BE2C (cell line): ENCODE data around the gene ZMAT5.

Source experiments
- DNase-seq: peaks from one replicate; pipeline ENCODE4 v3.0.0-alpha.2; 2020
- H3K27me3 ChIP-seq: fragments of 250-450 bp; sonication (Bioruptor Pico); 2 replicates; pipeline ENCODE4 v1.5.1; 2020; ENCODE audit warnings: mild to moderate bottlenecking
- H3K36me3 ChIP-seq: fragments of 250-450 bp; sonication (Bioruptor Pico); 2 replicates; pipeline ENCODE4 v1.5.1; 2020; ENCODE audit warnings: mild to moderate bottlenecking
- H3K4me1 ChIP-seq: fragments of 250-450 bp; sonication (Bioruptor Pico); 2 replicates; pipeline ENCODE4 v1.5.1; 2020
- H3K4me3 ChIP-seq: 2 replicates; pipeline ENCODE4 v1.5.1; 2011; ENCODE audit warnings: low read depth, low read length
- H3K9me3 ChIP-seq: fragments of 250-450 bp; sonication (Bioruptor Pico); 2 replicates; pipeline ENCODE4 v1.5.1; 2020
- TF ChIP-seq, protein P1 (sequence below): IDR thresholded peaks from 2 replicates; pipeline ENCODE4 v1.5.1; 2012; ENCODE audit warnings: mild to moderate bottlenecking, low read depth, low read length

Gene ZMAT5

DNA sequence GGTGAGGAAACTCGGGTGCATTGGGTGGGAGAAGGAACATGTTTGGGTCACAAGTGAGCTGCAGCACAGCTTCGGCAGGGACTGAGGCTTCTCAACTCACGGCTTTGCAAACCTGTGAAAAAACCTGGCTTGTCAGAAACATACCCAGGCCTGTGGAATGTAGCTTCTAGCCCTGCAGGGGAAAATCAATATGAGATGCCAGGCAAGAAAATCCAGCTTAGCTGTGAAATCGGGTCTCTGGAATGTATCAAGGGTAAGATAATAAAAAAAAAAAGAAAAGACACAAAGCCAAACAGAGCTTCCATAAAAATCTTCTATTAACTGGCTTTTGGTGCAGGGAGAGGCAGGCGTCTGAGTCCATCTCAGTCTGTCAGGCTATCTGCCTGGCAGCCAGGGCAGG lies 28.9 kb upstream of the ZMAT5 start:
- Histone ChIP-seq H3K4me3 (no peak overlapping the region), H3K4me1 (peaks cover 16% of the 10 kb centered on the region), H3K9me3 (no peaks in the 10 kb centered on the region), H3K27me3 (no peaks in the 10 kb centered on the region), H3K36me3 (peaks cover 50% of the 10 kb centered on the region)
- DNase-seq = no peak
- TF ChIP-seq, protein P1, sequence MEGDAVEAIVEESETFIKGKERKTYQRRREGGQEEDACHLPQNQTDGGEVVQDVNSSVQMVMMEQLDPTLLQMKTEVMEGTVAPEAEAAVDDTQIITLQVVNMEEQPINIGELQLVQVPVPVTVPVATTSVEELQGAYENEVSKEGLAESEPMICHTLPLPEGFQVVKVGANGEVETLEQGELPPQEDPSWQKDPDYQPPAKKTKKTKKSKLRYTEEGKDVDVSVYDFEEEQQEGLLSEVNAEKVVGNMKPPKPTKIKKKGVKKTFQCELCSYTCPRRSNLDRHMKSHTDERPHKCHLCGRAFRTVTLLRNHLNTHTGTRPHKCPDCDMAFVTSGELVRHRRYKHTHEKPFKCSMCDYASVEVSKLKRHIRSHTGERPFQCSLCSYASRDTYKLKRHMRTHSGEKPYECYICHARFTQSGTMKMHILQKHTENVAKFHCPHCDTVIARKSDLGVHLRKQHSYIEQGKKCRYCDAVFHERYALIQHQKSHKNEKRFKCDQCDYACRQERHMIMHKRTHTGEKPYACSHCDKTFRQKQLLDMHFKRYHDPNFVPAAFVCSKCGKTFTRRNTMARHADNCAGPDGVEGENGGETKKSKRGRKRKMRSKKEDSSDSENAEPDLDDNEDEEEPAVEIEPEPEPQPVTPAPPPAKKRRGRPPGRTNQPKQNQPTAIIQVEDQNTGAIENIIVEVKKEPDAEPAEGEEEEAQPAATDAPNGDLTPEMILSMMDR = no peak

DNA sequence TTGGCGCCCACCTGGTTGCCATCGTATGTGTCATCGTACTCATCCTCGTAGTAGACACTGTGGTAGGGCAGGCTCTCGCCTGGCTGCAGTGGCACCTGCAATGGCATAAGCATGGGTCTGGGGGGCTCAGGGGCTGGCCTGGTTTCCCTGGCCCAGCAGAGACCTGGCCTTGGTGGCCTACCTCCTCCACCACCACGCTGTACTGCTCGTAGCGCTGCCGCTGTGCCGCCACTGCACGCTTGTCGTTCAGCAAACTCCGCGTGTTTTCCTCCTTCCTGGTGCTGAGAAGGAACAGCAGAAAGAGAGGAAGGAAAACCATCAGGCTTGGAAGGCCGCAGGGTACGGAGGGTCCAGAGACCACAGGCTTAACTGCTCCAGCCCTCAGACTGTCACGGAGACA lies 26.6 kb upstream of the ZMAT5 start:
- peaks cover 2% of the 10 kb centered on the region; the same call in 1 of the 2 replicates for H3K4me1 ChIP-seq
- no peaks in the 10 kb centered on the region for H3K27me3 ChIP-seq
- TF ChIP-seq, protein P1 = no peak
- H3K4me3 ChIP-seq = no peak overlapping the region
- no peaks in the 10 kb centered on the region for H3K9me3 ChIP-seq
- DNase-seq = no peak
- peaks cover 50% of the 10 kb centered on the region for H3K36me3 ChIP-seq

DNA sequence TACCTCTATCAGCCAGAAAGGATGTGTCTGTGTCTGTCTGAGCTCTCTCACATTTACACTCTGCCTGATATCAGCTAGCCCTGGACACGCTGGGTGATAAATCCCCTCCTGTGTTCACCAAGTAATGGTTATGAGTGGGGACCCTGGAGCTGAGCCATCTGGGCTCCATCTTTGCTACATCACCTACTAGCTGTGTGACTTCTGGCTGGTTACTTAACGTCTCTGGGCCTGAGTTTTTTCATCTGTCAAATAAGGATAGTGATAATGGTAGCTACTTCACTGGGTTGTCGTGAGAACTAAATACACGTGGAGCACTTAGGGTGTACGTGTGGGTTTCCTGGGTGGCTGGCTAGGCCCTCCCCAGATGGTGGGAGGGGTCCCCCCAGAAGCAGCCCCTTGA lies 23.3 kb upstream of the ZMAT5 start:
- no peaks in the 10 kb centered on the region for H3K27me3 ChIP-seq
- TF ChIP-seq, protein P1 = no peak
- no peaks in the 10 kb centered on the region for H3K9me3 ChIP-seq
- DNase-seq = no peak
- no peak overlapping the region for H3K4me3 ChIP-seq
- H3K36me3 ChIP-seq = peaks cover 45% of the 10 kb centered on the region
- H3K4me1 ChIP-seq = no peaks in the 10 kb centered on the region

DNA sequence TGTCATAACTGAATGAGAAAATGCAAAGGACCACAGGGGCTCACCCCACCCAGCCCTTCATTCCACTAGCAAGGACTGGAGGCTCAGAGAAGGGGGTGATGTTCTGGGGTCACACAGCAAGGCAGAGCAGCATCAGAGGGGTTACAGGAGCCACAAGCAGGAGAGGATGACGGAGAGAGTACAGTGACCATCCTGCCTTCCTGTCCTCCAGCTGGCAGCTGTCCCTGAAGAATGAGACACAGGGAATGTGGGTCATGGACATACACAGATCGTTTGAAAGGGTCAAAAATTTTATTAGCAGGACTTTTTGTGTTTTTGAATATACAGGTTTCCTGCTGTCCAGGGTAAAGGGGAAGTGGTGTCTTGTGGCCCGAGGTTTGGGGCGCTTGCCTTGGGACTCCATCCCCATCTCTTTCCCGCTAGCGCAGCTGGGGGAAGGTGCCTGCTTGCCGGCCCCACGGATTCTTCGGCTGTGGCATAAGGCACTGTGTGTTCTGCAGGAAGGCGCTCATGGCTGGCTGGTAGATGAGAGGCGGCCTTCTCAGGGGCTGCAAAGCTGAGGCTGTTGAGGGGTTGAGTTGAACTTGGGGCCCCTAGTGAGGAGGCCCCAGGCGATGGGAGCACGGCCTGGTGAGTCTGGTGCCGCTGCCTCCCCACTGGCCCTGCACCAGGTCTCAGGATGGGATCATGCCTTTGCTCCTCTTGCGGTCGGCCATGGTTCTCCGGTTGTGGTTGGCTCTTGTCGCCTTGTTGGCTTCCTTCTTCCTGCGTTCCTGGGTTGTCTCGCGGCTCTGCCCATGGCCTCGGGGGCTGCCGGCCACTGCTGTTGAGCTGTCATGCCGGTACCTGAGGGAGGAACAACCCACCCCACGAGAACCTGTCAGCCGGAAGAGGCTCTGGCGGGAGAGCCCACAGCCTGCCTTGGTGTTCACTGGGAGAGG lies 21.8 kb upstream of the ZMAT5 start:
- no peaks in the 10 kb centered on the region for H3K9me3 ChIP-seq
- no peaks in the 10 kb centered on the region for H3K27me3 ChIP-seq
- peaks cover 45% of the 10 kb centered on the region for H3K36me3 ChIP-seq
- H3K4me1 ChIP-seq = no peaks in the 10 kb centered on the region
- TF ChIP-seq, protein P1 = no peak
- DNase-seq = no peak
- no peak overlapping the region for H3K4me3 ChIP-seq

DNA sequence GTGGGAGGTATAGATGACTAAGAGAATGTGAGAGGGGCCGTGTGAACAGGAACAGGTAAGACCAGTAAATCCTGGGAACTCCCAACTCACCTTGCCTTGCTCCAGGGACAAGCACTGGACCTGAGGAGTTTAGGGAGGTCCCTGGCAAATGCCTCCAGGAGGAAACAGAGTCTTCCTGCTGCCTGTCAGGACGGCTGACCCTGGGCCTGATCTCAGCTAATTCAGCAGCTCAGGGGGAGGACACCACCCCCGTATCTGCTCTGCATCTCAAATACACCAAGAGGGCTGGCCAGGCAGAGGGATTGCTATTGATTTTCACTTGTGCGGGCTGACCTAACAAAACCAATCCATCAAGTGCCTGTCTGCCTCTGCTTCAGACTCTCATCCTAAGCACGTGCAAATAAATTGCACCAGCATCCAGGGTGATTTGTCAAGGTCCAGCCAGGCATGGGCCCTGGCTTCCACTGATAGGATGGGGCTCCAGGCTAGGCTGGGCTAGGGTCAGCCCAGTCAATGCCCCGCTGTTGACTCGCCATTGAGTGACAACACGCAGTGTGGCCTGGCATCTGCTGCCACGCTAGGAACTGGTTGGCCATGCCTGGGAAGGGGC lies 20.7 kb upstream of the ZMAT5 start:
- no peak overlapping the region for H3K4me3 ChIP-seq
- TF ChIP-seq, protein P1 = no peak
- H3K36me3 ChIP-seq = peaks cover 36% of the 10 kb centered on the region
- no peak for DNase-seq
- no peaks in the 10 kb centered on the region for H3K4me1 ChIP-seq
- H3K9me3 ChIP-seq = no peaks in the 10 kb centered on the region
- no peaks in the 10 kb centered on the region for H3K27me3 ChIP-seq

DNA sequence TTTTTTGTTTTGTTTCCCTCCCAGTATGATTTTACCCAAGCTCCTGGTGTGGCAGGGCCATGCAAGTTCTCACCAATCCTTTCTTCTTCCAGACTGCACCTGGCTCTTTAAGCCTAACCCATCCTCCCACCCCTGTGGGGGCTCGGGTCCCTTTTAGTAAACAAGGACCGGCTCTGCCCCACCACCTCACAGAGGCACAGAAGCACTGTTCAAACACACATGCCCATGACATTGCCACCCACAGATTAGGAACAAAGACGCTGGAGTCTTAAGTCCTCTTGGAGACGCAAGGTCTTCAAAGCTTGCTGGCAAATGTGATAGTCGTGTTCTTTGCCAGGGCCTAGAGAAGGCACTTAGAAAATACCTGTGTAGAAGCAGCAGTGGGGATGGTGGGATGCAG lies 19.2 kb upstream of the ZMAT5 start:
- TF ChIP-seq, protein P1 = no peak
- Histone ChIP-seq H3K4me1 (no peaks in the 10 kb centered on the region; the same call in 1 of the 2 replicates), H3K36me3 (peaks cover 24% of the 10 kb centered on the region), H3K27me3 (no peaks in the 10 kb centered on the region), H3K4me3 (no peak overlapping the region), H3K9me3 (no peaks in the 10 kb centered on the region)
- DNase-seq = no peak
